ENCODE data around the gene CACHD1.

The CACHD1 gene

DNA sequence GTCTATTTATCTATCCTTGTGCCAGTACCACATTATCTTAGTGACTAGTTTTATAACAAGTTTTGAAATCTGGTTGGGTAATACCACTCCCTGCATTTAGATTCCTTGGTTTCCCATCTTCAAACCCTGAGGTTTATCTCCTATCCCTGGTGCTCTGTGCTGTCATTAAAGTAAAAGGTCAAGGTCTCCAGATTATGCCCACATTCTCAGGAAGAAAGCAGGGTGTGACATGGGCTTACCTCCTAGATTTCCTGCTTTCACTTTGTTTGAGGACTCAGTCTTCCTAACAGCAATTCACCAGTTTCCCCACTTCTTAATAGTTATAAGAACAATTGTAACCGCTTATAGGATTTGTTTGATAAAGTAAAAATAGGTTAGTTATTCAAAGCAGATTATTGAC, 86.0 kb downstream of the CACHD1 start:
- DNase-seq, result no peak

DNA sequence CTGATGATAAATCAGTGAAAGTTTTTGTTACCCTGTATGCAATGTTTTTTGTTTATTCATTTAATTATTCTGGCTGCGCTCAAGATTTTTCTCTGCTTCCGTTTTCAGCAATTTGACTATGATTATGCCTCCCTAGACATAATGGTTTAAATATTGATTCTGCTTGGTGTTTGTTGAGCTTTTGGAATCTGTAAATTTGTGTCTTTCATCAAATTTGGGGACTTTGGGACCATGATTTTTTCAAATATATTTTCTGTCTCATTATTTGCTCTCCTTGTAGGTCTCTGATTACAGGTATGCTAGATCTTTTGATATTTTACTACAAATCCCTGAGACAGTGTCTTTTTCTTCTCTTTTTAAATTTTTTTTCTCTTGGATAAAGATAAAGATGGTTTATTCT, 92.1 kb downstream of the CACHD1 start:
- DNase-seq, result no peak

- DNase-seq, result no peak
Measured at GRCh38 chr1:64563958-64564565, 94.1 kb downstream of the CACHD1 start.

GRCh38 chr1:64564891-64565290, 95.0 kb downstream of the CACHD1 start:
- no peak for DNase-seq

- DNase-seq, result no peak
Measured at GRCh38 chr1:64567426-64568170, 97.7 kb downstream of the CACHD1 start.

- DNase-seq, result no peak
Measured at GRCh38 chr1:64568171-64568450, 98.2 kb downstream of the CACHD1 start.

DNA sequence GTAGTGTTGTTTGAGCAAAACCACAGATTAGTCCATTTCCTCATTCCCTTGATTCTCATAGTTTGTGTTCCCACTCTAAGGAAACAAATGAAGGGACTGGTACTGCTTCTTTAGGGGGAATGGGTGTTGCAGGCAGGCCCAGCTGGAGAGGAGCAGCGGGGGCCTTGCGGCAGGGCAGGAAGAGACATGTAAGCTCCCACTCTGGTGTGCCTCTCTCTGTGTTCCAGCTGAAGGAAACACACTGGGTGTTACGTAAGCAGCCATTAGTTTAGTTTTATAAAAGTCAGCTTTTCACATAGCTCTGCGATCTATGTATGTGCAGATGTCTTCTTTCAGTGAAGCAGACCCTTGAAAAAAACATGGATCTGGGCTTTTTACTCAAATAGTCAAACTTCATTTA, 99.5 kb downstream of the CACHD1 start:
- DNase-seq, result no peak

DNA sequence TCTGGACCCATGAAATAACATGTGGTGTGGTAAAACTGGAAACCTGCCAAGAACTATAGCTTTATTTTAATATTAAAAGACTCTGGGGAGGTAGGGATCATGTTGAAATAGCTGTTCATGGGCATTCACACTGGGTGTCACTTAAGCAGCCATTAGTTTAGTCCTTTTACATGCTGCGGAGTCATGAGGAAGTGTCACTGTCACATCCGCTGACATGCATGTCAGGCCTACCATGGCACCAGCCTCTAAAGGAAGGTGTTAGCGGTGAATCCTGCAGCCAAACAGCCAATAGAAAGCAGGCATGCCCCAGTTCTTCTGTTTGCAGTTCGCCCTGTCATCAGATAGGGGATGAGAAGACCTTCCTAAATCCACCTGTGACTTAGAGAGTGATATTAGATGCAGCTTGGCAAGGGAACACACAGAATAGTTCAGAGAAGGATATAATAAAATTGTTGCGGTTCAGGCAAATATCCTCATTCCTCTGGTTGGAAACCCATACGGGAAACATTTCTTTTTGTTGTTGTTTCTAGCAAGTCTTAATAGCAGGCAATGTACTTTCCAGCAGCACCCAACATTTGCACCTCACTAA, 100.4 kb downstream of the CACHD1 start:
- no peak for DNase-seq

DNA sequence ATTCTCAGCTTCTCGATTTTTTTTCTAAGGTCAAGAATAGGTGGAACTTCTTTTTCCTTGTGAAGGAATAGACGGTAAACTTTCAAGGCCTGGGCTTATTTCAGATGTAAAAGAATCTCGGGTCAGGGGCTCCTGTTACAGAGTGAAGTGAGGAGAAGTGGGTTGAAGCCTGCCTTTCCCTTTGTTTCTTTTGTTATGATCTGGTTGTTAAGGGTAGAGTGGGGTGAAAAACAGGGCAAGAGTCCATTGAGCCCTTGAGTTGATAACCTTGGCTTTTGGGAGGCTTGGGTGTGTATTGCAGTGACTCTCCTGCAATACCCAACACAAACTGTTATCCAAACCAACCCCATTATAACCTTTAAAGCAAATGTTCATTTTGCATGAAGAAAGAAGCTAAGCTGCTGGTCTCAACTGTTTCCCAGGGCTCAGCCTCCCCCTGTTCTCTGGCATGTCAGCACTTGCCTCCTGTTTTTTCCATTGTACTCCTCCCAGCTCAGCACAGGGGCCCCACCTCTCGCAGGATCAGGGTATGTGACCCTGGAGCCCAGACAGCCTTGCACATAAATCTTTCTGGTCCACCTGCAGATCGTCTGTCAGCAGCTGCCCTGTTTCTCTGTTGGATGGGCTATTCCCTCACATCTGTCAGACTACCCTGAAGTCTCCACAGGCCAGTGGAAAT, 102.4 kb downstream of the CACHD1 start:
- DNase-seq, result no peak

DNA sequence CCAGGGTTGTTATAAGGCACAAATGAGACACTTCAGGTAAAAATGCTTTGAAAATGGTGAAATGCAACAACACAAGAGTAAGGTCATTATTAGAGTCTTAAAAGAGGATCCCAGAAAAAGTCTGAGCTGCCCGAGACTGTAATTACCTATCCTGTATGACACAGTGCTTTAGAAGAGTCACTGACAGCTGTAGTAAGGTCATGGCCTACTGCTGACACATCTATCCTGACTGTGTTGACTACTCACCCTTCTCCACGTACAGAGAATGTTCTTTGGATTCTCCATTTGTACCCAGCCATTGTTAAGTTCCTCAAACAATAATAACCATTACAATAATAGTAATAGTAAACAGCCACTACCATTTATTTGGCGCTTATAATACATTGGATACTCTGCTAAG, 104.4 kb downstream of the CACHD1 start:
- no peak for DNase-seq

GRCh38 chr1:64575881-64576676, 106.2 kb downstream of the CACHD1 start:
- no peak for DNase-seq

DNA sequence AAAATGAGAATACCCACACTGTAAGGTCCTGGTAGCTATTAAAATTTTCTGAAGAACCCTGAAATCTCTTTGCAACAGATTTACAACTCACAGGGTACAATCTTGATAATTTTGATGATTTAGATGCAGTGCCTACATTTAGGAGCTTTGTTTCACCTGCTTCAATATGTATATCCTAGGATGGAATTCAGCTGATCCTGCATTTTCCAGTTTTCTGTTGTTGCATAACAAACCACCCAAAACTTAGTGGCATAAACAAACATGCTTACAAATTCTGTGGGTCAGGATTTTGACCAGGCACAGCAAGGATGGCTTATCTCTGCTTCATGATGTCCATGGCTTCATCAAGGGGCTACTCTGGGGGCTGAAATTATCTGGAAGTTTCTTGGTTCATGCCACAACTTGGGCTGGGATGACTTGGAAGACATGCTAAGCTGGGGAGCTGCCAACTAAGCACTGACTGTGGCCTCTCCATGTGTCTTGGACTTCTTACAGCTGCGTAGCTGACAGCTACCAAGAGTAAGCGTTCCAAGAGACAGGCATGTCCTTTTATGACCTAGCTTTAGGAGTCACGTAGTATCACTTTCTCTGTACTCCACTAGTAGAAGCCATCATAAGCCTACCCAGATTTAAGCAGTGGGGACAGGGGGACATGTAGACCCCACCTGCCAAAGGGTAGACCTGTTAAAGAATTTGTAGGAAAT, 108.5 kb downstream of the CACHD1 start:
- DNase-seq, result no peak

GRCh38 chr1:64579767-64580166, 109.8 kb downstream of the CACHD1 start:
- DNase-seq, result no peak

- DNase-seq, result no peak
Measured at GRCh38 chr1:64581135-64581842, 111.4 kb downstream of the CACHD1 start.

DNA sequence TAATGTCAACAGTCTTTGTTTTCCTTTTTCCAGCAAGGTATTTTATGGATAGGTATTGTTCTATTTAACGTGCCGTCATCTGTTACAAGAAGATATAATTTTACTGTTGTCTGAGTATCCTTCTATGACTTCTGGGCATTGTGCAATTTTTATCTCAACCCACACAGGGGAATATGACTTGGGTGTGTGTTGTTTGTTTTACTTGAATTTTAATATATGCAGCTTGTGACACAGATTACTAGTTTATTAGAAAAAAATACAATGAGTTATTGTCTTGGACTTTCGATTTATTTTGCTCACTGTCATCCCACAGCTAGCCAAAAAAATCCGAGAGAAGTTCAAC, 111.9 kb downstream of the CACHD1 start:
- no peak for DNase-seq

DNA sequence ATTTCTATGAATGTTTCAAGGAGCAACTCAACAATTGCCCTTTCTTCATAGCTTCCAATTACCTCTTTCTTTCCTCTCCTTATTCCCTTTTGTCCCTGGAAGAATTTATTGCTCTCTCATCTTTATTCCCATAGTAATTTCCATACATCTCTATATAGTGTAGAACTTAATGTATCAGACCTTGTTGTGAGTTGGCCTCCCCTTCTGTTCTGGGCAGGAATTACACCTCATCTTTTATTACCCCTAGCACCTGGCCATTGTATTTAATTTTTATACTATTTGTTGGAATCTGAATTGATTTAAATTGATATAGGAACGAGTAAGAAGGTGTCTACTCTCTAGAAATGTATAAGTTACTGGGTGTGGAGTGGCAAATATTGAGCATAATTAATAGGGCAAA, 114.5 kb downstream of the CACHD1 start:
- no peak for DNase-seq

DNA sequence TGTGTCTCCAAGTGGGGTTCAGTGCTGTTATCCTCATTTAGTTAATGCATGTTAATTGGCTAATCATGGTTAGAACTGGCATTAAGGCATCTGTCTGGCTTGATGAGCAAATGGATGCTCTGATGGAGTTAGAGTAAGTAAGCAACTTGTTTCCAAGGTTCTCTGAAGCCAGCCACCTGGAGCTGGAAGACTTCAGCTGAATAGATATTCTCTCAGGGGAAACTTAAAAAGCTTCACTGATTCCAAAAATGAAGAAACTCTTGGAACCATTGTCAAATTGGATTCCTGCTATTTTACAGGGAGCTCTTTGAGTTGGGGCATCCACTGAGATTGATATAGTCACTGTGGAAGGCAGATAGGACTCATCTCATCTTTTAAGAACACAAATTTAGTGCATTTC, 118.9 kb downstream of the CACHD1 start:
- no peak for DNase-seq

DNA sequence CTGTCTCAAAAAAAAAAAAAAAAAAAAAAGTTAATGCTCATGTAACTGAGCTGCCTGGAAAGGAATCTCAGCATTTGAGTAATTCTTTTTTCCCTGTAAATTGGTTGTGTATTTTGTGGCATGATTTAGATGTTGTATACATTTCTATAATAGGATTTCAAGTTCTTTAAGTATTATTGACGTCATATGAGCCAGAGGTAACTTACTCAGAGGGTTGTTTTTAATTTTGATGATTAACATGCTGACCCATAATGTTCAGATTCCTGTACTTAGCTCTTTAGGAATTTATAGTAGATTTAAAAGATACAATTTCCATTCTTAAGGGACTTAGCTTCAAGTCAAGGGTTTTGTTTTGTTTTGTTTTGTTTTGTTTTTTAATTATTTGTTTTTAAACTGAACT, 120.4 kb downstream of the CACHD1 start:
- no peak for DNase-seq

DNA sequence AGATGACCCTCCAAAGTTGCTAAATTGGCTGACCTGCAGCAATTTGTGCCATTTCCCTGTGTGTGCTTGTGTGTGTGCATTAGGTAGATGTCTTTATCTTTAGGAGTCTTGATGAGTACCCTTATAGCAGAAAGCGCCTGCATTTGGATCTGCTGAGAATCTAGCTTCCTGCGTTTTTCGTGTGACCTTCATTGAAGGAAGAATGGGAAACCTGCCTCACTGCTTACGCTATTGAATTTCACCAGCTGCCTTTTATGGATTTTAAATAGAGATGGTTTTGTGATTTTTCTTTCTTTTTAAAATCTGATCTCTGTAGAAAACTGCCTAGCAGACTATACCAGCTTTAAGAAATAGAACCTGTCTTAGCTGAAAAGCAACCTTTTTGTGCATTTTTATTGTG, 124.5 kb downstream of the CACHD1 start:
- no peak for DNase-seq

GRCh38 chr1:64595871-64596515, 126.1 kb downstream of the CACHD1 start:
- no peak for DNase-seq

GRCh38 chr1:64597113-64597512, 127.2 kb downstream of the CACHD1 start:
- DNase-seq, result no peak
